ENCODE data around the gene SEMA3C.
"Not testable (repeated sequence)": the region's sequence is repeated elsewhere in the genome, so short reads cannot be mapped to it uniquely, and the experiment has no call there.

Gene SEMA3C

DNA sequence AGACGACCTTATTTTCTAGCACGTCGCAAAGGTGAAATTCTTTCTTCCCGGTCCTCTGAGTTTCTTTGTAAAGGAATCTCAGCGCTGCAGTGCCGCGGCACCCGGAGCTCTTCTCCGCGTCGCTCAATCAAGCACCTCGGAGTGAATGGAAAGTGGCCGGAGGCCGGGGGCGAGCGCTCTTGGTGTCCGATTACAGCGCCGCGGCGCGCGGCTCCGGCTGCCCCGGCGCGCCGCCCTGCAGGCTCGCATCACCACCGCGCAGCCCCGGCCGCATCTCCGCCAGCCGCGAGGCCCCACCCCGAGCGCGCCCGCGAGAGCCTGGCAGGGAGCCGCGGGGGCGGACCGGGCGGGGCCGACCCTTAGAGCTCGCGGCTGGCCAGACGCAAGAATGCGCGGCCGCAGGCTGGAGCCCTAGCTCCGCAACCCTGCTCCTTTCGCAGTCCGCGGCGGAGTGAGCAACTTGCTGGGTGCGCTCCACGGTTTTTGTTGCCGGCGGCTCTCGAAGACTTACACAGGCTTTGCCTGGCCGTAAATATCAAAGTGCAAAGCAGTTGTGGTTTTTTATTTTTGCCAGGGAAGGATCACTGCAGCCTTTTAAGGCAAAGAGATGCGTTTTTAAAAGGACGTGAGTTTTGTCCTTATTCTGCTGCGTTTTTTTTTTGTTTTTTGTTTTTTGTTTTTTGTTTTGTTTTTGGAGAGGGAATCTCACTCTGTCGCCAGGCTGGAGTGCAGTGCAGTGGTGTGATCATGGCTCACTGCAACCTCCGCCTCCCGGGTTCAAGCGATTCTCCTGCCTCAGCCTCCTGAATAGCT is at the start of gene SEMA3C:
Gene SEMA3C (minus strand): TSS at position 143 of the 813 bp plus-strand sequence. CDS start 2,270 bp downstream, outside the sequence.
- DNase-seq, result no peak

DNA sequence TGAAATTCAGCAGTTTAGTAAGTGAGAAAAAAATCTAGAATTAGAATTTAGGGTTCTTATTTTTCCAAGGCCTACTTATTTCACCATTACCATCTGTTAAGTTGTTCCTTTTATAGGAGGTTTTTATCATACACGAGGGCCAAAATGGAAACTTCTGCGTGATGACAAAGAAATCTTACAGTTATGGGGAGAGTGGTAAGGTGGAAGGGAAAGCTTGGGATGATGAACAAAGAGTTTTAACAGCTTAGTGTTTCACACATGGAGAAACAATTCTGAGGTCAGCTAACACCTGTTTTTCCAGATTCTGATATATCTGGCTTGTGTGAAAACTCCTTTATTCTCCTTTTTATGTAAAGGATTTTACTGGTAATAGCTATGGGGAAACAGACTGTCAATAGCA is 49.8 kb upstream of the SEMA3C start:
- DNase-seq, result no peak

DNA sequence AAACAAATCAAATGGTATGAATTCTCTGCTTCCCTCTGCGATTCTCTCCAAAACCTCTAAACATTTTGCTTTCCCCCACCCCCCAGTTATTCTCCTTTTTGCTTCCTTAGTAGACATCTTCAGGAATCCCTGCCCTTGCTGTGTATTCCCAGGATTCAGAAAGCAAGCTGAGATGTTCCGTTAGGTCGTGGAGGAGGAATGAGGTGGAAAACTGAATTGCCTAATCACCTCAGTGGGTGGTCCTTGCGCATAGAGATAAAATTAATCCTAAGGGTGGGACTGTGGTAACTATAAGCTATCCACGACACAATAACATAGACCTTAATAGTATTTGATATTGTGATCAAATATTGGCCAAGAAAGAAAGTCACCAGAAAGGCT is 49.1 kb upstream of the SEMA3C start:
- DNase-seq, result no peak

DNA sequence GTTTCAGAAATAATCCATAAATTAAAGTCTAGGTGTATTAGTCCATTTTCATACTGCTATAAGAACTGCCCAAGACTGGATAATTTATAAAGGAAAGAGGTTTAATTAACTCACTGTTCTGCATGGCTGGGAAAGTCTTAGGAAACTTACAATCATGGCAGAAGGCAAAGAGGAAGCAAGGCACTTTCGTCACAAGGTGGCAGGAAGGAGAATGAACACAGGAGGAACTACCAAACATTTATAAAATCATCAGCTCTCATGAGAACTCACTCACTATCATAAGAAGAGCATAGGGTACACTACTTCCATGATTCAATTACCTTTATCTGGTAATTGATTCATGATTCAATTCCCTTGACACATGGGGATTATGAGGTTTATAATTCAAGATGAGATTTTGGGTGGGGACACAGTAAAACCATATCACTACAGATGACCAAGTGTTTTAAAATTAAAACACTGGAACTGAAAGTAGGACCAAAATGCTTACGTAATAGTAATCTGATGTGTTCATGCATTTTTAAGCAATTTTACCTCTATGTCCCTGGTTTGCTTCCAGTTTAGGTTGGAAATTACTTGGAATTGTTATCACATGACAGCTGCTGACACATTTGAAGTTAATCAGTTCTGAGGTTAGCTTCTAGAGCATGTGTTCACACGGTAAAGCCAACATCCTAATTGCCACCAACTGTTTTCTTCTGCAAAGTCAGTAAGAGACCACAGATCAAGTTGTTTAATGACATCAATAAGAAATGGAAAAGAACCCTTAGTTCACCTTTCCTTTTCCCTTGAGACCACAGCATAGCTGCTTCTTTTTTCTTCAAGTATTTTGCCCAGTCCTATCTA is 48.4 kb upstream of the SEMA3C start:
- no peak for DNase-seq

DNA sequence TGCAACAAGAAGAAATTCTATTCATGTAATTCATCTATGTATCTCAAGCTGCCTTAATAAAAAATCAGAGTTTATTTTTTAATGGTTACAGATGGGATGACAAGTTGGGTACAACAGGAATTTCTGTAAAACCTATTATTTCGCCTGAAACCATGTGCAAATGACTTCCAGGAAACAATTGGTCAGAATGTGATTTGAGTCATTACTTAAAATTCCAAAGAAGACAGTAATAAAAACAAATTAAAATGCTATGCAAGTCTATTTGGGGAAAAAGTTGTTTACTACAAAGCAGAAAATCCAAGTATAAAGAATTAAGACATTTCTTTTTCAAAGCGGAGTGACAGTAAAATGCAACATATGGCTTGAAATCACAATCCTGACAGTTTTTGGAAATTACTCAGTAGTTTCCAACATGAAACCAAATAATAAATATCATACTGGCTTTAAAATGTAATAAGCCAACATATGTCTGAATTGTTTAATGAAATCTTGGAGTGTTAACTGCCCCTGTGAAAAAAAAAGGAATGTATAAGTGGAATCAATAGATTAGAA is 41.5 kb upstream of the SEMA3C start:
- no peak for DNase-seq

DNA sequence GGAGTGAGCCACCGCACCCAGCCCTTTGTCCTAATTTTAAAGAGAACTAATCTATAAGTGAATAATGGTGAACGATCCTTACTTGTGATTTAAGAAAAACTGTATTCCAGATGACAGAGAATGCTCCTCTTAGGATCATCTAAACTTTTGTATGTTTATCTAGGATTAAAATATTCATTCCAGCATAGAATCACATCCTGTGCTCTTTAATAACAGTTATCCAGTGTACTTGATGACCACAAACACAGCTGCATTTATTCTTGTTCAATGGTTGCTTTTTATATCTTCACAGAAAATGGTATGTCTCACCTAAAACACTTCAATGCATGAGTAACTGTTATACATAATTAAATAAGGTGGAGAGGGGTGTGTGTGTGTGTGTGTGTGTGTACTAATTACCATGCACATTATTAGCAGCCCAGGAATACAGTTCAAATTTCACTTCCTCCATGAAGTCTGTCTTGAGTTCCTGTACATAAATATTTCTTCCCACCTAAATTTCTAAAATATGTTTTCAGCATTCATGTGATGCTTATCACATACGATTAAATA is 38.5 kb upstream of the SEMA3C start:
- DNase-seq, result no peak

DNA sequence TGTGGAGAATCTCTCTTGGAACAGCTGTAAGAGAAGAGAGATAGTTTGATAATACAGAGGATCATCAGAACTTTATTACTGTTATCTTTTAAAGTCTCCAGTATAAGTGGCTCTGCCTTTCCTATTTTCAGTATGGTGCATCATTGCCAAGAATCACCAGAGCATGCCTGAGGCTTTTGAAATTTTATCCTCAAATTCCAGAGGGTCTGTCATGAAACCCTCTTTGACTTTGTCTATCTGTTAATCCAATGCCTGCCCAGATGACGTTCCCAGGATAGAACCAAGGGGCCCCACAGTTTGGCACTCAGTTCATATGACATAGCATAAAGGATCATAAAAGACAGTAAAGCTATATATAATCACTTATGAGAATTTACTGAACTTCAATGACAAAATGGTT is 35.3 kb upstream of the SEMA3C start:
- no peak for DNase-seq

DNA sequence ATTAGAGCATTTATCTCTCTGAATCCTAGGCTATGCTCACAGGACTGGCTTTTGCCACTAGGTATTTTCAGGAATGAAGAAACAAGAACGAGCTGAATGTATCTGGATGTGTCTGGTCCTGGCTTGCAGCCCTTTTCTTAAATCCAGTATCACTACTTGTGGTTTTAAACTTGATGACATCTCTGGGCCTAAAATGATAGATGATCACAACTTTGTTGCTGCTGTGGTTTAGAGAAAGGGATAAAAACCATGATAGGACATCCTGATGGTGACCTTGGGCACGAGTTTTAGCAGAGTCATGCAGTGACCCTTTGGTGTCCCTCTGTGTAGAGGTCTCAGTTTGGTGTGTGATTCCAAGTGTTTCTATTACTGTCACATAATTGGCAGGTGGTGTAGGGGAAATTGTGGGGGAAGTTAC is 31.7 kb upstream of the SEMA3C start:
- DNase-seq, result no peak

DNA sequence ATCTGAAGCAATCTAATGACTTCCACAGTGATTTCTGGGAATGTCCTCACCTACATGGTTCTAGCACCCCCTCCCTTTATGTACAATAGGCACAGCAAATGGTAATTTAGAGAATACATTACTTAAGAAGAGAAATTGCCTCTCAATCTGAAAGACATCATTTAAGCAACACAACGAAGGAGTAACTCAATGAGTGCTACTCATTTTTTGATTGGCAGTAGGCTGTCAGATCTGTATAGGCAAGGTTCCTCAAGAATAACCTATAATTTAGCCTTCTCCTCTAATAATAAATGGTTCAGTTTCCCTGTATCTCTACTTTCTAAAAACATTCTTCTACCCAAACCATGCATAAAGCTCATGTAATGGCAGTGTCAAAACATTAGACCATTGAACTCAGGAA is 30.6 kb upstream of the SEMA3C start:
- no peak for DNase-seq

DNA sequence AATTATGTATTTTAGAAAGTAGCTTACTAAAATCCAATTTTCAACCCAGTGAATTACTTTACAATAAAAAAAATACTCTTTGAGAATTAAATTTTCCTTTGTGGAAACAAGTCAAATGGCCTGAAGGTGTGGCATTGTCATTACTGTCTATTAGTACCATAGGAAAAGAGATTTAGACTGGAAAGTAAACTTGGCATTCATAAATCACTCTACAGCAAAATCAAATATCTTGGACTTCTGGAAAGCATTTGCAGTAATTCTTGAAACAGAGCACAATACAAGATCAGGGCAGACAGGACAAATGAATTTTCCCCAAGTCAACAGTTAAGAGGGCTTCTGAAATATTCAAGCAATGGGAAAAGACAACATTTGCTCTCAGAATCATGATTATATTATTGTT is 28.0 kb upstream of the SEMA3C start:
- DNase-seq, result no peak

DNA sequence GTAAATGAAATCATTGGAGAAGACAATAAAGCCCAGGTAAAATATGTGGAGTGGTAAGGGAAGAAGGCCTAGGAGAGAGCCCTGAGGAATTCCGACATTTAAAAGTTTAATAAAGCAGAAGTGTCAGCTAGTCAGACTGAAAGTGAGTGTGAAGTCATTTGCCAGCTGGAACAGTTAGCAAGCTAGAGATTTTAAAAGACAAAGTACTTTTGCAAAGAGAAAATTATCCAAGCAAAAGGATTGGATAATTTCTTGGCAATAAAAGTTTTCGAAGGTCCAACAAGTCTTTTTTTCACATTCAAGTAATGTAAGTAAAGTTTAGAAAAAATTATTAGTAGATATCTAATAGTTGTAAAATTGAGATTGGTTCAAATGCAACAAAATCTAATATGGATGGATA is 27.1 kb upstream of the SEMA3C start:
- no peak for DNase-seq

DNA sequence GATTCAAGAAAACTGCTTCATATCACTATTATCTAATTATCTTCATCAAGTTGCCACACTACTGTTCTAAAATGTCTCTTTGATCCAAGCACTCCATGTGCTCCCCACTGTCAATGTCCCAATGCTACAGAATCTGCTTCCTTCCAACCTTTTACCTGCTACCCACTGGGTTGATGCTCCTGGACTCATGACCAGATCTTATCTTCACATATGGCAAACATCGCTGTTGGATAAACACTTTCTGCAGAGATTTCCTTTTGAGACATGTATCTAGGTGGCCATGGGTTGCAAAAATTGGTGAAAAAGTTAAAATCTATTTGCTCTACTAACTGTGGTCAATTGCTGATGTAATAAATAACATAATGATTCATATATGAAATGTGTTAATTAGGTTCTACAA is 24.5 kb upstream of the SEMA3C start:
- no peak for DNase-seq

DNA sequence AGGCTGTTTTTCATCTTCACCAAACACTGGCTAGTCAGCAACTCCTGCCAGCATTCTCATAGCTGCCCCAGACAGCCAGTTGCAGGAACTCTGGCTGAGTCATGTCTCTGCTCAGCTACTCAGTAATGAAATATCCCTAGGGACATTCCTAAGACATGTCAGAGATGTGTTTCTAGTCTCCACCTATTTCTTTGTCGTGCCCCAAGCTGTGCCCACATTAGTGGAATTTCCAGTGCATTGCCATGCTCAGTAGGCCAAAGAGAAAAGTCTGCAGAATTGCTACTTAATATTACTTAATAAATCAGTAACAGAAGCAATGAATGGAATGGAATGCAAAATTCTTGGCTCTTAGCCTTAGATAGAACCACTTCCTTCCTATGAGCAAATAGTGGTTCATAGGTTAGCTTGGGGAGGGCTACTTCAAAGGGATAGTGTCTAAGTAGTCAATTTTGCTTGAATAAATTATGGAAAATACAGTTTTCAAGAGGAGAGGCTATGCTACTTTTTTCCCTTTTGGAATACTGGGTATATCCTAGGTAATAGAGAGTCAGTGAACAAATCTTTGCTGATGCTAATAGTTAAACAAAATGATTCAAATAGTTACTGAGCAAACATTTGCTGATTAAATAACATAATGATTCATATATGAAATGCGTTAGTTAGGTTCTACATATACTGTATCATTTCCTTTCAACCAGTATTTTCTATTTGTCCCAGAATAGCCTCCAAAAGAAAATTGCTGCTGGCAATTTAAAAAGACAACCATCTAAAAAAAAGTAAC is 23.6 kb upstream of the SEMA3C start:
- DNase-seq, result no peak

DNA sequence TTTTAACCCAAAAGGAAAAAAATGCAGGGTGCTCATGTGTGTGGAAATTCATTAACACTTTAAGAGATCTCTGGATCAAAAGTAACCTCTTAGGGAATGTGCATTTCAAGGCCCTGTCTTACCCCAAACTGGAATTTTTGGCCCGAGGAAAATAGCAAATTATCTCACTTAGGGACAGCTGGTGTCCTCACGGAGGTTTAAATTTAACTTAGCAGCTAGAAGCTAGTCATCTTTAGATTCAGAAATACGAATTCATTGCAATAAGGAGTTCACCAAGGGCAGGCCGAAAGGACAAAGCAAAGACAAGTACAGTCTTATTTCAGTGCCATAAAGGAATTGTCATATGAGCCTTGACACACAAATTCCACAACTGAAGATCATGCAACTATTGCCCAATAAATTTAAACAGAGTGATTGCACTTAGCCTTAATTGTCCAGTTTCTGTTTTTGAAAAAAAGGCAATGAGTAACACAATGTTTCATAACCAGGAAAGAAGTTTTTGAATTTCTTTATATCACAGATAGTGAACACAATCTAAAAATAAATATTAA is 22.4 kb upstream of the SEMA3C start:
- no peak for DNase-seq

DNA sequence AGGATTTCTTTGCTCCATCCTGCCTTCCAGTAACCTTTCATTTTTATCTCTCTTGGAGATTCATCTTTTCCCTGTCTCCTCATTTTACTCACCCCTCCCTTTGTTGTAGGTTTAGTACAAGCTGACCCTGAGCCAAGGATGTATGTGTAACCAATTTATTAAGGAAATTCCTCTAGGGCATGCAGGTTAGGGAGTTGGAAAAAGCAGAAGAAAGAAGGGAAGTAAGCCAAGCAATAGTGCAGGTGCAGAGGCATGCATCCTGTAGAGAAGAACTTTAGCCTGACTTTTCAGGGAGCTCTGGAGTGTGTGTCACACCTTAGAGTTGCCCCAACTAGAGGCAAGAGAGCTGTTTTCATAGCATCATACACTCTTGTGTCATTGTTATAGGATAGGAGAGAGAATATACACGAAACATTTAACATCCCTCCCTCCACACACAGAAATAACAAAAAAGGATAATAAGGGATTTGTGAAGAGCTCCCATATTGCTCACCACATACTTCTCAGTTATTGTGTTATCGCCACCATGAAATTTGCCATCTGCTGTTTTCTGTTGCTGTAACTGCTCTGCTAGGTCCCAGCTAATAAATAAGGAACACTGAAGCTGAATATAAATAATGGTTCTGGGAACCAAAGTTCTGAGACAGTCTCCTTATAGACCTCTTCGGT is 21.8 kb upstream of the SEMA3C start:
- no peak for DNase-seq

DNA sequence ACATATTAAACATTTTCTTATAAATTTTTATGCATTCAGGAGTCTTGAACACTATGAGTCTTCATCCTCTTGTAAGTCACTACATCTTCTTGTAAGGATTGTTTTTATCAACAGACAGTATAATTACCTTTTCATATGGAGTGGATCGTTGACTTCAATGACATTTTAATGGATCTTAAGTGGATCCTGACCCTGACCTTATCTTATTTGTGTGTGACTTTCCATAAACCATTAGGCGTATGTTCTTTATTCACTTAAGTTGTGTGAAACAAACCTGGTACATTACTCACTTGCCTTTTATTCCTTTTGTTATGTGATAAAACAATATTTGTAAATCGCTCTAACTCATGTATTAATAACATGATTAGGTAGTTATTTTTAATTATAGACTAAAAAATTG is 18.5 kb upstream of the SEMA3C start:
- DNase-seq, result peak; percentile 44

DNA sequence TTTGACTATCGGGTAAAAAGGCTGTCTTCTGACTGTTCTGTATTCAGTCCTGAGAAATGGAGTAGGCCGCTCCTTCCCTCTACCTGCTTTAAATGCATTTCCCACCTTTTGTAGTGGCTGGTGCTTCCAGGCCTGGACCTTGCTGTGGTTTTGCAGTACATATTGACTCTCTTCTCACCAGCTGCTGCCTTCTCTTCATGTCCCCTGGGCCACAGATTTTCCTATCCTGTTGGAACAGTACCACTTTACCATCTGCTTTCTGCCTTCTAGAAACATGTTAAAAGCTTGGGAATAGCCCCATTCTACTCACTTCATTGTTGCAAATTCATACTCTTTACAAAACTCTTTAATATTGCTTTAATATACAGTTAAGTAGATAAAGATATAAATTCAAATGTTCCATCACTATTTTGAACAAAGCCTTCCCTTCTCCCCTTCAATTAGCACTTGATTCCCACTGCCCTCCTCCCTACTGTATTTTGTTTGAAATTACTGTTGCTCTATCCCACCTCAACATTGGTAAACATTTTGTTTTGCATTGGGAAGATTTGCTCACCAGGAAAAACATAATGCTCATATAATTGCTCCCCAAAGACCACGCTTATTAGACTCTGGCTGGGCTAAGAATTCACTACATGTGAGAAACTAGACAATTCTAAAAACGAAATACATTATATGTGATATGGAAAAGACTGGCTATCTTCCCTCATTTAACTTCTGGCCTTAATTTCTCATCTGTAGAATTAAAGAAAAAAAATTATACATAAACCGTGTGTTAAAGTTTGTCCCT is 17.3 kb upstream of the SEMA3C start:
- peak; percentile 41 for DNase-seq

DNA sequence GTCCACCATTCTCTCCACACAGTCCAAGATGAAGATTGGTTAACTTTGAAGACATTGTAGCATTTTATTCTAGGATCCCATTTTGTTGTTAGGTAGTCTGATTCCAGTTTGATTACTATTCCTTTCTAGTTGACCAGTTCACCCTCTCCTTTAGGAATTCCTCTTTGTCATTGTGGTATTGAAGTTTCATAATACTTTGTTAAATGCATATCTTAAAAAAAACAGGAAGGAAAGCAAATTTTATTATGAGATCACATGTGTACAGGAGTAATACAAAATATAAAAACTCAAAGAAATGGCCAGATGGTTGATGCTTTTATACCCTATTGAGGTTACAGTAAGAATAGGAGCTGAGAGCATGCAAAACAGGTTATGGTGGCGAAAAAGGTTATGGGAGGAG is 15.5 kb upstream of the SEMA3C start:
- no peak for DNase-seq

DNA sequence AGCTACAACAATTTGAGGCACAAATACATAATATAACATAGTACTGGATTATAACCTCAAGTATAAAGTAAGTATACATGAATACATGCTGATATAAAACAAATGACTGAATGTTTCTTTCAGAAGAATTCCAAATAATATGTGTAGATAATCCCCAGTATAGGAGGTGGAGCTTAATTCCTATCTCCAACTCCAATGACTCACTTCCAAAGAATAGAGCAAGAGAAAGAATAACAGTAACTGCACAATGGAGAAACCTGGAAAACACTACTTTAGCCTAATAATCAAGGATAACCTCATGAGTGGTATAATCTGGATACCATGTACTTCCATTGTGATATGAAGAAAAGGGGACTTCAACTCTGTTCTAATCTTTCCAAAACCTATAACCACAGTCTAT is 13.7 kb upstream of the SEMA3C start:
- DNase-seq, result no peak

DNA sequence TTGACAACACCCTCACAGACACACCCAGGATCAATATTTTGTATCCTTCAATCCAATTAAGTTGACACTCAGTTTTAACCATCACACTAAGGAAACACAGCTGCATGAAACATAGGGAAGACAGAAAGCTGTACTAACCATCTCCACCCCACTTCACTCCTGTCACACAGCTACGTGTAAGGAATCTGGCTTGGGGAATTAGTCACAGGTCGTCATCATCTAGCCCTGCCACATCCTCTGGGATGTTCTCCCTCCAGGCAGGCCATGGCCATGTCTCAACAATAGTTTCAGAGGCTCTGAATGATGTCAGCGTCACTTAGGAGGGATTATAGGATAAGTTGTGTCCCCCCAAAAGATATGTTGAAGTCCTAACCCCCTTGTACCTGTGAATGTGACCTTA is 10.8 kb upstream of the SEMA3C start:
- DNase-seq, result no peak

DNA sequence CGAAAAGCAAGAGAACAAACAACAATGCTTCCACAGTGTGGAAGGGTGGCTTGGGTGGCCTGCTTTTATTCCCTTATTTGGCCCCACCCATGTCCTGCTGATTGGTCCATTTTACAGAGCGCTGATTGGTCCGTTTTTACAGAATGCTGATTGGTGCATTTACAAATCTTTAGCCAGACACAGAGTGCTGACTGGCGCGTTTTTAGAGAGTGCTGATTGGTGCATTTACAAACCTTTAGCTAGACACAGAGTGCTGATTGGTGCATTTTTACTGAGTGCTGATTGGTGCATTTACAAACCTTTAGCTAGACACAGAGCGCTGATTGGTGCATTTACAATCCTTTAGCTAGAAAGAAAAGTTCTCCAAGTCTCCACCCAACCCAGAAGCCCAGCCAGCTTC is 8.1 kb upstream of the SEMA3C start:
- DNase-seq, result not testable (repeated sequence)
